ENCODE measurements around the gene SIN3A. TPM values are rescaled to one million over a fixed set of nuclear protein-coding genes. Genes with fewer than 3 reads are reported as not detected.

The SIN3A gene
- total RNA-seq, 1 experiment from 2014 or later: 24.9 TPM

DNA sequence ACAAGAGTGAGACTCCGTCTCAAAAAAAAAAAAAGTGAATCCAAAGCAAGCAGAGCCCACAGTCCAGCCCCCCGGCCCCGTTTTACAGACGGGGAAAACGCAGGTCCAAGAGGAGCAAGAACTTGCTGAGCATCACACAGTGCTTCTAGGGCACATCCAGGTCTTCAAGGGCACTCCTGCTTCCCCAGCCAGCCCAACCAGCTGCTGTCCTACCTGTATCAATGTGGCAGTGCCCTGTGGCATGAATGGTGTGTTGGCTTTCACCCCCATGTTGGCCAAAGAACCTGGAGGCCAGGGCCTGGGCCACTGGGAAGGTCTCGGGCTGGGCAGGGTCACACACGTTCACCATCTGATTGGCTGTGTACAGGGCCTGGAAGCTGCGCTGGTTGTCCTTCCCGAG, 87.7 kb downstream of the SIN3A start:
- BruUV-seq (replicated peaks): no TSS peak
- H2AFZ ChIP-seq (ENCODE audit: low read length): no peak overlapping the region
- H3K4me3 ChIP-seq (ENCODE audit: low read length): no peak overlapping the region
- no peak overlapping the region for H3K4me2 ChIP-seq (ENCODE audit: low read length)
- CTCF ChIA-PET: no interaction called here
- H3K4me1 ChIP-seq (ENCODE audit: insufficient read depth, low read length): peaks cover 8% of the 10 kb centered on the region
- TF ChIP-seq EZH2phosphoT487 (IDR thresholded peaks at IDR 0.05; ENCODE audit: borderline replicate concordance, low read length) (no peak), EZH2 (IDR thresholded peaks at IDR 0.05; ENCODE audit: low read length, unreplicated experiment) (no peak)
- TF ChIP-seq, protein P1, sequence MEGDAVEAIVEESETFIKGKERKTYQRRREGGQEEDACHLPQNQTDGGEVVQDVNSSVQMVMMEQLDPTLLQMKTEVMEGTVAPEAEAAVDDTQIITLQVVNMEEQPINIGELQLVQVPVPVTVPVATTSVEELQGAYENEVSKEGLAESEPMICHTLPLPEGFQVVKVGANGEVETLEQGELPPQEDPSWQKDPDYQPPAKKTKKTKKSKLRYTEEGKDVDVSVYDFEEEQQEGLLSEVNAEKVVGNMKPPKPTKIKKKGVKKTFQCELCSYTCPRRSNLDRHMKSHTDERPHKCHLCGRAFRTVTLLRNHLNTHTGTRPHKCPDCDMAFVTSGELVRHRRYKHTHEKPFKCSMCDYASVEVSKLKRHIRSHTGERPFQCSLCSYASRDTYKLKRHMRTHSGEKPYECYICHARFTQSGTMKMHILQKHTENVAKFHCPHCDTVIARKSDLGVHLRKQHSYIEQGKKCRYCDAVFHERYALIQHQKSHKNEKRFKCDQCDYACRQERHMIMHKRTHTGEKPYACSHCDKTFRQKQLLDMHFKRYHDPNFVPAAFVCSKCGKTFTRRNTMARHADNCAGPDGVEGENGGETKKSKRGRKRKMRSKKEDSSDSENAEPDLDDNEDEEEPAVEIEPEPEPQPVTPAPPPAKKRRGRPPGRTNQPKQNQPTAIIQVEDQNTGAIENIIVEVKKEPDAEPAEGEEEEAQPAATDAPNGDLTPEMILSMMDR (conservative IDR thresholded peaks at IDR 0.05; ENCODE audit: low read depth, low read length): no peak
- no peaks in the 10 kb centered on the region for H4K20me1 ChIP-seq (ENCODE audit: low read length)
- ATAC-seq: no peak
- peaks cover 13% of the 10 kb centered on the region; the same call in 1 of the 2 replicates for H3K79me2 ChIP-seq (ENCODE audit: low read length)
- no peaks in the 10 kb centered on the region for H3K27me3 ChIP-seq (ENCODE audit: low read length)
- no peak overlapping the region for H3K9ac ChIP-seq (ENCODE audit: low read length)
- no peaks in the 10 kb centered on the region for H3K9me2 ChIP-seq (replicated peaks; ENCODE audit: low read length)
- POLR2A ChIA-PET (ENCODE audit: unreplicated experiment): interaction anchor here (0.6 kb wide), 1 partner anchor 88 kb away, joined by 6 read pairs; no protein-coding TSS in a partner anchor
- H3K36me3 ChIP-seq (ENCODE audit: low read depth, low read length): peaks cover 13% of the 10 kb centered on the region
- no peak overlapping the region for H3K27ac ChIP-seq (ENCODE audit: low read length)
- DNase-seq: no peak
- no peaks in the 10 kb centered on the region for H3K9me3 ChIP-seq (ENCODE audit: low read length)
- intact Hi-C loops (cut with micrococcal nuclease): loop anchor here (10.0 kb wide), 1 partner anchor 281 kb away; the partner anchor contains the start of genes IMP3 and SNX33
- H3F3A ChIP-seq (ENCODE audit: low read length, unreplicated experiment): no peaks in the 10 kb centered on the region

DNA sequence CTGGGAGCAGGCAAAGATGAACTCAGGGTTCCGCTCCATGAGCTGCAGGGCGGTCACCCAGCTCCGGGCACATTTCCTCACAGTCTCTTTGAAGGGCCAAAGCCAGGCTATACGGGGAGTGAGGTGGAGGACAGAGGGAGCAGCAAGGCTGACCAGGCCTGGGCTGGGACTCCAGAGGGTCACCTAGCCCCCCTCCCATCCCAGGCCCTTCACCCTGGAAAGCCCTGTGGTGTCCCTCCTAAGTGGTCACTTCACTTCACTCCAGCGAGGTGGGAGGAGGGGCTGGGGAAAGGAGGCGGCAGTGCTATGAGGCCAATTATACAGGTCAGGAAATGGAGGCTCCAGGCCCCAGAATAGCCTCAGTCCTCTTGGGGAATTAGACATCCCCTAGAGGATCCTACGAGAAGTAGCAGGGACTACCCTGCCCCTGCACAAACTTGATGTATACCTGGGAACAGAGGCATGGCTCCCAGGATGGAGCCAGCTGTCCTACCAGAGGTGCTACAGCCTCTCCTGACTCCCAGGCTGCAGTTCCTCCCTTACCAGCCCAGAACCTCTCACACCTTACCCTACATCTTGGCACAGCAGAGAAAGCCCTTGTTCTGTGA, 88.7 kb downstream of the SIN3A start:
- ATAC-seq (no peak), DNase-seq (no peak)
- POLR2A ChIA-PET (ENCODE audit: unreplicated experiment): no interaction called here
- peaks cover 12% of the 10 kb centered on the region; the same call in 1 of the 2 replicates for H3K79me2 ChIP-seq (ENCODE audit: low read length)
- no peak overlapping the region for H3K9ac ChIP-seq (ENCODE audit: low read length)
- no peak for TF ChIP-seq EZH2 (IDR thresholded peaks at IDR 0.05; ENCODE audit: low read length, unreplicated experiment)
- TF ChIP-seq, protein P1 (conservative IDR thresholded peaks at IDR 0.05; ENCODE audit: low read depth, low read length): no peak
- TF ChIP-seq EZH2phosphoT487 (IDR thresholded peaks at IDR 0.05; ENCODE audit: borderline replicate concordance, low read length): no peak
- H3K36me3 ChIP-seq (ENCODE audit: low read depth, low read length): peaks cover 19% of the 10 kb centered on the region
- H2AFZ ChIP-seq (ENCODE audit: low read length): no peak overlapping the region
- H3K27me3 ChIP-seq (ENCODE audit: low read length): no peaks in the 10 kb centered on the region
- H3K4me3 ChIP-seq (ENCODE audit: low read length): no peak overlapping the region
- no peaks in the 10 kb centered on the region for H3K9me3 ChIP-seq (ENCODE audit: low read length)
- intact Hi-C loops (cut with micrococcal nuclease): loop anchor here (10.0 kb wide), 1 partner anchor 282 kb away; the partner anchor contains the start of genes IMP3 and SNX33
- no peak overlapping the region for H3K4me2 ChIP-seq (ENCODE audit: low read length)
- H3K4me1 ChIP-seq (ENCODE audit: insufficient read depth, low read length): peaks cover 7% of the 10 kb centered on the region
- H3F3A ChIP-seq (ENCODE audit: low read length, unreplicated experiment): no peaks in the 10 kb centered on the region
- CTCF ChIA-PET: no interaction called here
- H3K9me2 ChIP-seq (replicated peaks; ENCODE audit: low read length): no peaks in the 10 kb centered on the region
- BruUV-seq (replicated peaks): no TSS peak
- no peak overlapping the region for H3K27ac ChIP-seq (ENCODE audit: low read length)
- H4K20me1 ChIP-seq (ENCODE audit: low read length): no peaks in the 10 kb centered on the region

DNA sequence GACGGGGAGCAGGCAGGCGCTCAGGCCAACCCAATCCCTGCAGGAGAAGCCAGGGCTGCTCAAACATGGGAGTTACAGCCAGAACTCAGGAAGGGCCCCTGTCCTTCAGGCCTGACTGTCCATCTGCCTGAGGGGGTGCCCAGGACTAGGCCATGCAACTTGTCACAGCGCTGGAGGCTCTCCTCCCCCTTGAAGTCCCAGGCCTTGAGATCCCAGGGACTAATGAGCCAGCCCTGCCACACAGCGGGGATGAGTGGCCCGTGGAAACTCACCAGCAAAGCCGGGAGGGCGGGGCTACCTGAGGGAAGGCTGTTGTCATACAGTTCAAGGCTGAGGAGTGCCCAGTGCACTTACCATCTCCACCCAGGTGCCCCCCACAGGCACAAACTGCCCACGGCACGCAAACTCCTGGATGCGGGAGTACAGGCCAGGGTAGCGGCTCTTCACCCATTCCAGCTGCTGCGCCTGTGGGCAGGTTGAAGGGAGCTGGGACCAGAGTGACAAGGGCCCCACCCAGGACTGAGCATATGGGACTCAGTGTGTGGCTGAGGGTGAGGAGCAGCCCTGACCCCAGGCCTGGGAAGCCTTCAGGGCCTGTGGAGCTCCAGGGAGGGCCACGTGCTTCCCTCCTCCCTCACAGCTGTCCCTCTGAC, 89.4 kb downstream of the SIN3A start:
- H4K20me1 ChIP-seq (ENCODE audit: low read length): no peaks in the 10 kb centered on the region
- H3K9me2 ChIP-seq (replicated peaks; ENCODE audit: low read length): no peaks in the 10 kb centered on the region
- DNase-seq (no peak), ATAC-seq (no peak)
- H3K9ac ChIP-seq (ENCODE audit: low read length): no peak overlapping the region
- ChIA-PET POLR2A (ENCODE audit: unreplicated experiment) (no interaction called here), CTCF (no interaction called here)
- no peak overlapping the region for H3K4me3 ChIP-seq (ENCODE audit: low read length)
- H3F3A ChIP-seq (ENCODE audit: low read length, unreplicated experiment): no peaks in the 10 kb centered on the region
- H2AFZ ChIP-seq (ENCODE audit: low read length): no peak overlapping the region
- TF ChIP-seq, protein P1 (conservative IDR thresholded peaks at IDR 0.05; ENCODE audit: low read depth, low read length): no peak
- TF ChIP-seq EZH2phosphoT487 (IDR thresholded peaks at IDR 0.05; ENCODE audit: borderline replicate concordance, low read length) (no peak), EZH2 (IDR thresholded peaks at IDR 0.05; ENCODE audit: low read length, unreplicated experiment) (no peak)
- H3K36me3 ChIP-seq (ENCODE audit: low read depth, low read length): peaks cover 15% of the 10 kb centered on the region
- peaks cover 6% of the 10 kb centered on the region; the same call in 1 of the 2 replicates for H3K79me2 ChIP-seq (ENCODE audit: low read length)
- BruUV-seq (replicated peaks): no TSS peak
- no peaks in the 10 kb centered on the region for H3K9me3 ChIP-seq (ENCODE audit: low read length)
- no peak overlapping the region for H3K4me2 ChIP-seq (ENCODE audit: low read length)
- H3K27me3 ChIP-seq (ENCODE audit: low read length): no peaks in the 10 kb centered on the region
- intact Hi-C loops (cut with micrococcal nuclease): loop anchor here (10.0 kb wide), 1 partner anchor 283 kb away; the partner anchor contains the start of genes IMP3 and SNX33
- no peak overlapping the region for H3K27ac ChIP-seq (ENCODE audit: low read length)
- peaks cover 2% of the 10 kb centered on the region for H3K4me1 ChIP-seq (ENCODE audit: insufficient read depth, low read length)

Data from PC-3 (cell line).